ENCODE results near the gene RBM4. TPM values are rescaled to one million over a fixed set of nuclear protein-coding genes. Genes with fewer than 3 reads are reported as not detected.

RBM4 gene
- total and polyA plus RNA-seq, 9 donors, result 64.0 to 177 (median 121) TPM

DNA sequence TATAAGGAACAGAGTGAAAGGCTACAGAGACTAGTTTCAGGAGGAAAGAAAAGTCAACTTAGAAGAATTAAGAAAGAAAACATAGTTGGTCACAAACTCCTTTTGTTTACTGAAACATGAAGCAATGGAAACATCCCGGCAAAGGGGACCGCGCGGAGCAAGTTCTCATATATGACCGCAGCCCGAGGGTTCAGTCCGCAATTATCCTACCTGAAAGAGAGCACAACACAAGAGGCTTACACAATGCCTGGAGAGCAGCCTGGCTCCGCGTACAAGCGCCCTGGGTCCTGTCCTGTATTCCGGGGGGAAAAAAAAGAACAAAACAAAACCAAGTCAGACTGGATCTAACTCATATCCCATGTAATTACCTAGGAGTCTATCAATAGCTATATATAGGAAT lies 26.9 kb downstream of the RBM4 start:
- intact Hi-C loops (cut with DNase I), result no loop called here
- no peak for DNase-seq
- Histone ChIP-seq H3K9me3 (no peaks in the 10 kb centered on the region), H3K27ac (no peak overlapping the region), H3K4me1 (ENCODE audit: insufficient read depth) (no peaks in the 10 kb centered on the region), H3K36me3 (no peaks in the 10 kb centered on the region), H3K4me3 (no peak overlapping the region), H3K27me3 (no peaks in the 10 kb centered on the region)
- 90 to 93% (median 90%) methylated on average over 11 of the region's 11 CpGs for WGBS, 3 donors
- TF ChIP-seq POLR2A (IDR thresholded peaks at IDR 0.05), result no peak
- no peak for TF ChIP-seq CTCF (IDR thresholded peaks at IDR 0.05)
- TF ChIP-seq EP300 (IDR thresholded peaks at IDR 0.05), result no peak

DNA sequence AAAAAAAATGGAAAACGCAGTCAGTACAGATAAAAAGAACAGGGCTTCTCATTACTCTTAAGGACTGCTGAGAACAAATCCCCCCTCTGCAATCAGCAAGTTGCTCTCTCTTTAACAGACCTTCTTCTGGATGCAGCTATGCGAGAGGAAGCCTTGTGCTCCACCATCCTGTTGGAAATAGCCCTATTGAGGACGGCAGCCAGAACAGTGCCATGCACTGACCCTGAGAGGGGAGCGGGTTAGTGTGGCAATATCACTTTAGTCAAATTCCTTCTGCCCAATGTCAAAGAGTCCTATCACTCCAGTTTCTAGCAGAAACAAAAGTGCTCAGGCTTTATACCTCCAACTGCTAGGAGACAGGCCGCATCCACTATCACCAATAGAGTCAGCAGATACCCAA lies 32.3 kb downstream of the RBM4 start:
- Histone ChIP-seq H3K9me3 (no peaks in the 10 kb centered on the region), H3K27me3 (no peaks in the 10 kb centered on the region), H3K4me3 (no peak overlapping the region), H3K27ac (no peak overlapping the region), H3K36me3 (no peaks in the 10 kb centered on the region), H3K4me1 (ENCODE audit: insufficient read depth) (peaks cover 11% of the 10 kb centered on the region)
- WGBS, 3 donors, result 73 to 80% (median 75%) methylated on average over 5 of the region's 5 CpGs
- no peak for DNase-seq
- no peak for TF ChIP-seq EP300 (IDR thresholded peaks at IDR 0.05)
- no peak for TF ChIP-seq CTCF (IDR thresholded peaks at IDR 0.05)
- intact Hi-C loops (cut with DNase I), result loop anchor here in 2 of 4 donors (10.0 kb wide), 2 partner anchors 76 to 196 kb away; partner anchors contain the start of genes CCDC87 (in 1 of the 2) and CCS (in 1 of the 2)

GRCh38 chr11:66674964-66675602 lies 36.6 kb downstream of the RBM4 start:
- Histone ChIP-seq H3K36me3 (no peaks in the 10 kb centered on the region), H3K27ac (no peak overlapping the region), H3K9me3 (no peaks in the 10 kb centered on the region), H3K27me3 (no peaks in the 10 kb centered on the region), H3K4me1 (ENCODE audit: insufficient read depth) (peaks cover 16% of the 10 kb centered on the region), H3K4me3 (no peak overlapping the region)
- 61 to 68% (median 67%) methylated on average over 2 of the region's 2 CpGs for WGBS, 3 donors
- DNase-seq, result no peak
- intact Hi-C loops (cut with DNase I), result loop anchor here in 3 of 4 donors (5.0 to 10.0 kb wide), 4 partner anchors 80 to 263 kb away; partner anchors contain the start of genes CCDC87 (in 1 of the 3) and CCS (in 1 of the 3)
- TF ChIP-seq EP300 (IDR thresholded peaks at IDR 0.05) (no peak), CTCF (IDR thresholded peaks at IDR 0.05) (no peak), POLR2A (IDR thresholded peaks at IDR 0.05) (no peak)

- TF ChIP-seq POLR2A (IDR thresholded peaks at IDR 0.05) (no peak), CTCF (IDR thresholded peaks at IDR 0.05) (no peak), EP300 (IDR thresholded peaks at IDR 0.05) (no peak)
- DNase-seq, result peak in 1 of 5 donors; percentile 17
- H3K4me1 ChIP-seq (ENCODE audit: insufficient read depth), result peaks cover 16% of the 10 kb centered on the region
- no peaks in the 10 kb centered on the region for H3K9me3 ChIP-seq
- no peaks in the 10 kb centered on the region for H3K27me3 ChIP-seq
- WGBS, 3 donors, result 57 to 64% (median 59%) methylated on average over 16 of the region's 16 CpGs
- intact Hi-C loops (cut with DNase I), result loop anchor here in 3 of 4 donors (5.0 to 10.0 kb wide), 4 partner anchors 82 to 264 kb away; partner anchors contain the start of genes CCDC87 (in 1 of the 3) and CCS (in 1 of the 3)
- H3K27ac ChIP-seq, result no peak overlapping the region
- H3K4me3 ChIP-seq, result peak overlapping the region; percentile 81
- no peaks in the 10 kb centered on the region for H3K36me3 ChIP-seq
These were observed 37.9 kb downstream of the RBM4 start for GRCh38 chr11:66676282-66676919.
